ENCODE measurements around the gene GPR31.

The GPR31 gene

DNA sequence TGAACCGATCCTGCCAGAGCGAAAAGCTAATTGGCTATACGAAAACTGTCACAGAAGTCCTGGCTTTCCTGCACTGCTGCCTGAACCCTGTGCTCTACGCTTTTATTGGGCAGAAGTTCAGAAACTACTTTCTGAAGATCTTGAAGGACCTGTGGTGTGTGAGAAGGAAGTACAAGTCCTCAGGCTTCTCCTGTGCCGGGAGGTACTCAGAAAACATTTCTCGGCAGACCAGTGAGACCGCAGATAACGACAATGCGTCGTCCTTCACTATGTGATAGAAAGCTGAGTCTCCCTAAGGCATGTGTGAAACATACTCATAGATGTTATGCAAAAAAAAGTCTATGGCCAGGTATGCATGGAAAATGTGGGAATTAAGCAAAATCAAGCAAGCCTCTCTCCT is 20.7 kb downstream of the GPR31 start:
- DNase-seq: no peak

DNA sequence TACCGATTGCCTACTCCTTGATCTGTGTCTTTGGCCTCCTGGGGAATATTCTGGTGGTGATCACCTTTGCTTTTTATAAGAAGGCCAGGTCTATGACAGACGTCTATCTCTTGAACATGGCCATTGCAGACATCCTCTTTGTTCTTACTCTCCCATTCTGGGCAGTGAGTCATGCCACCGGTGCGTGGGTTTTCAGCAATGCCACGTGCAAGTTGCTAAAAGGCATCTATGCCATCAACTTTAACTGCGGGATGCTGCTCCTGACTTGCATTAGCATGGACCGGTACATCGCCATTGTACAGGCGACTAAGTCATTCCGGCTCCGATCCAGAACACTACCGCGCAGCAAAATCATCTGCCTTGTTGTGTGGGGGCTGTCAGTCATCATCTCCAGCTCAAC is 21.4 kb downstream of the GPR31 start:
- no peak for DNase-seq

DNA sequence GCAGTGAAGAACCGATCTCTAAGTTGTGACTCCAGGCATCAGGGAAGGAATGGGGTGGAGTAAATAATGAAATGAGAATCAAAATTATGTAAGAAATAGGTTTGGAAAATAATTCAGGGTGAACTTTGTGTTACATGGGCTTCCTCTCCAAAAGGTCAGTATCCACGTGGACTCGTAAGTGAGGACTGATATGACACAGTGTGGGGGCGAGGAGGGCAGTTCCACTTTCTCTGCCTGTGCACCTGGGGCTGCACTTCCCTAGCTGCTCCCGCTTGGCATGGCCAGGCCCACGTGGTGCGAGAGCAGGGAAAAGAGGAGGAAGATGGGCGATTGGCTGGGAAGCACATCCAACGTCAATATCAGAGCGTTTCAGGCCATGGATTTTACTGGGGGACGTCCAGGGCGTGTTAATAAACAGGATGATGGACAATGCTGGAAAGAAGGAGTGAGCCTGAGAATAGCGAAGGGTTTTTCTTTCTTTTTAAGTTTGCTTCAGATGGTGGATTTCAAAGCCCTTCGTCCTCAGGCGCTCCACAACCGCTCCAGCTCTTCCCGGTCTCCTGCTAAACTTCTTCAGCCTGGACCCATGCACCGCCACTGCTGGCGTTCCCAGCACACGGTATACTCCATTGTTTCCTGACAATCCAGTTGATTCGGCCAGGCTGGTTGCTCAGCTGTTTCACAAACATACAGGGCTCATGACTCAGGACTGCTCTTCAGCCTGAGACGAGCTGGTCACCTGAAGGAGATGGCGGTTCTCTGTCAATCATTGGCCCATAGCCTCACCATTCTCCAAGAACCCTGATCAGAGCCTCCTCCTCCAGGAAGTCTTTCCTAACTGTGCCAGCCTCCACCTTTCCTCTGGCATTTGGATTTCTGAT is 23.1 kb downstream of the GPR31 start:
- no peak for DNase-seq

DNA sequence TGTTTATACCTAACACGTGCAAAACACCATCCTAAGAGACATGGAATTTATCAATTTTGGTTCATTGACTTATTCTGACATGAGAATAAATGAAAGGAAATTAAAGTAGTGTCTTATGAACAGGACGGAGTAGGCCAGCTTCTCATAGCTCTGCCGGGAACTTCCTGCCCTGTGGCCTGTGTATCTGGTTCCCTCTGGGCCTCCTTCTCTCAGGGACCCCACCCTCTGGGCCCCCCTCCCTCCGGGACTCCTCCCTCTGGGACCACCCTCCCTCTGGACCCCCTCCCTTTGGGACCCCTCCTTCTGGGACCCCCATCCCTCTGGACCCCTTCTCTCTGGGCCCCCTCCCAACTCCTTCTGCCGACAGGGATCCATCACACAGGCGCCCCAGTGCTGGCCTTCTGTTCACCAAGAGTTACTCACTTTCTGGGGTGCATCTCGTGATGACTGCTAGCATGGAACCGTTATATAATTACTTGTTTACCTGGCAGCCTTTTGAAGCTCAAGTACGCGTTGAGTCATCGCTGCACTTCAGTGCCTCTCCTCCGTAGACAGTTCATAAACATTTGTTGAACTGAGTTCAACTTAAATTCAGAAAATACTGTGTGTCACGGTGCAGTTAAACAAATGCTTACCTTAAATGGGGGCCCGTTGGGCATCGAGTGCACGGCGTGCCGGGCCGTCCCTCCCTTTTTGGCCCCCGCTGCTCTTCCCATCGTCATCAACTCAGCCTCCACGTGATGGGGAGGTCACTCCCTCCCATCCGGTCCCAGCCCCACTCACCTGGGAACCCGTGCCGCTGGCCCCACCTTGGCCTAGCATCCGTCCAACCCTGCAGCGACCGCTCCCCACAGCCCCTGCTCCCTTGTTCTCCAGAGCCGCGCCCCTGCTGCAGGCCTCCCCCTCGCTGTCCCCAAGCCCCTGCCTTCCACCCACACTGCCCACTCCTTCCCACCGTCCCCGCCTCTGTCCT is 26.8 kb downstream of the GPR31 start:
- no peak for DNase-seq

DNA sequence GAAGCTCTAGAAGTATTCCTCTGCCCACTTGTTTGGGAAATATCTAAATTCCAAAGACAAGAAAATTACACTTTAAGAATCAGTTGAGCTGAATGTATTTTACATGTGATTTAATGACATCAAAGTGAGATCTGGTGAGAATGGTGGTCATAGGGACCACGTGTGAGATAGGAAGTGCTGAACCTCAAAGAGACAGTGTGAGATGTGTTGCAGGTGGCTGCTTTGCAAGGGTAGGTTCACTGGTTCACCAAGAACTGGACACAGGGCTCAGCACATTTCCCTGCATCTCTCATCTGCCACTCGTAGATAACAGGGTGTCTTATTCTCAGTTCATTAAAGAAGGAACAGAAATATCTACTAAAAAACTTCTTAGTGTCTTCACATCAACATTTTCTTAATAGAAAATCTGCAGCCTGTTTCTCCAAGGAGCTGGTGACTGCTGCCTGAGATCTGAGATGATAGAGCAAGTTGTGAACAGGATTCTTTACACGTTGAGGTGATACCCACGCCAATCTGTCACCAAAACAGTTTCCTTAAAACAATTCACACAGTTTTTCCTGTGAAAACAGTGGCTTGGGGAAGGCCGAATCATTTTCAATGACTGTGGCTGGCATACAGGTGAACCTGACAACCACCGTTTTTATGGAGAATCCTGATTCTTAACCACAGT is 27.6 kb downstream of the GPR31 start:
- no peak for DNase-seq

DNA sequence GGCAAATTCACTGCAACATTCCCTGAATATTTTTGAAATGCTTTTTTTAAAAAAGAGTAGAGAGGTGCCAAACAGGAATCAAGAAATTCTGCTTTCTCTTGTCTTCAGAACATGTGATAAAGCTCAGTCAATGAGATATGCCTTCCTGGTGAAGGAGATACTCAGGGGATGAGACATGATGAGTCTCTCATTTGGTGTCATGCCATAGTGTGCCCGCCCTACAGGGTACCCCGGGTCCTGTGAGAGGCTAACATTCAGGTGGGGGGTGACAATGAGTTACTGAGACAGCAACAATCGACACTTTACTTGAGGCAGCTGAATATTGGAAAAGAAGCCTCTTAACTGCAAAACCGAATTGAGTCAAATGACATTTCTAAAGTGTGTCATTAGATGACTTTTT is 28.2 kb downstream of the GPR31 start:
- DNase-seq: no peak

DNA sequence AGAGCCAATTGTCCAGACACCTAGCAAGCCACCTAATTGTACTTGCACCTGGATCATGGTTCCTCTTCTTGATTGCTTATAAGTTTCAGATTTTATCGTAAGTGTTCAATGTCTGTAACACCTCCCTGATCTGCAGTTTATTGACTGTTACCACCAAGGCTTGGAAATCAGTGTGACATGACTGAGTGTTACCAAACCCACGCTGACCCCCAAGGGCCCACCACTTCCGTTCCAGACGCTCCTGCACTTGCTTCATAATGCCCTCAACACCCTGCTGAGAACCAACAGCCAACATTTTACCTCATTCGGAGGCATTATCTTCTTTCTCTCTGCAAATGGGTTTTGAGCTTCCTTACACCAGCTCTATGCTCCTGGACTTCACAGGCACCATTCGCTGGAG is 28.6 kb downstream of the GPR31 start:
- no peak for DNase-seq

DNA sequence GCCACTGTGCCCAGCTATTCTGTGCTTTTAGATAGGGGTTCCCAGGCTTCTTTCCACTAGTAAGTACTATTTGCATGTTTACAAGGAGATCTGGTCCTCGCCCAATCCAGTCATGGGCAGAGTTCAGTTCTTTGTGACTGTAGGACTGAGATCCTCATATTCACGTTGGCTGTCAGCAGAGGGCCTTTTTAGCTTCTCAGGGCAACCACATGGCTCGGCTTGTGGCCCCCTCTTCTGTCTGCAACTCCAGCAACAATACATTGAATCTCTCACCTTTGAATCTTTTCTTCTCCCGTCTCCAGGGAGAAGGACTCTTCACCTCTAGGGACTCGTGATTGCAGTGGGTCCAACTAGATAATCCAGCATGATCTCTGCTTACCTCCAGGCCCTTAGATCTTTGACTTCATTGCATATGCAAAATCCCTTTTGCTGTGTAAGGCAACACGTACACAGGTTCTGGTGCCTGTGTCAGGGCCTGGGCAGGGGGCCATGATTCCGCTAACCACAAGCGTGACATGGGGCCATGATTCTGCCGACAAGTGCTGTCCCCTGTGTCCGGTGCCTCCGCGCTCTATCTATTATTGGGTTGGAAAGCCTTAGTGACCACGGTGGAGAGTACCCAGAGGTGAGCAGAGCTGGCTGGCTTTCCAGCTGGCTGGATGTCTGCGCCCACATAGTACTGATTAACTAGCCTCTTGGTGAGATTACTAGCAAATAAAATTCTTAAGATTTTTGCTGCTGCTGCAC is 29.8 kb downstream of the GPR31 start:
- no peak for DNase-seq

DNA sequence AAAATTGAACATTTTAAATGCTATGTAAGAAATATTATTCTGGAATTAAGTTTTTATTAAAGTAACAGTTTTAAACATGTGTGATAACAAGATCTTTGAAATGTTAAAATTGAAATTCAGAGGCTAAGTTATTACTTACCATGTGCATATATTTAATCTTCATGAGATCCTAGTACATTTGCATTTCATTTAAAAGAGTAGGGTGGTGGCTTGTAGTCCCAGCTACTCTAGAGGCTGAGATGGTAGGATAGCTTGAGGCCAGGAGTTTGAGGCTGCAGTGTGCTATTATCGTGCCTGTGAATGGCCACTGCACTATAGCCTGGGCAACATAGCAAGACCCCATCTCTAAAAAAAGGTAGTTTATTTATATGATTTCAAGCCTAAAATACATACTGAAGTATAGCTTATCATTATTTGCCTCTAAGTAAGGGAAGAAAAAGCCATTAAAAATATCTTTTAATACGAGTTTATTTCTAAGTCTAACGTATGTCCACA is 31.9 kb downstream of the GPR31 start:
- no peak for DNase-seq

DNA sequence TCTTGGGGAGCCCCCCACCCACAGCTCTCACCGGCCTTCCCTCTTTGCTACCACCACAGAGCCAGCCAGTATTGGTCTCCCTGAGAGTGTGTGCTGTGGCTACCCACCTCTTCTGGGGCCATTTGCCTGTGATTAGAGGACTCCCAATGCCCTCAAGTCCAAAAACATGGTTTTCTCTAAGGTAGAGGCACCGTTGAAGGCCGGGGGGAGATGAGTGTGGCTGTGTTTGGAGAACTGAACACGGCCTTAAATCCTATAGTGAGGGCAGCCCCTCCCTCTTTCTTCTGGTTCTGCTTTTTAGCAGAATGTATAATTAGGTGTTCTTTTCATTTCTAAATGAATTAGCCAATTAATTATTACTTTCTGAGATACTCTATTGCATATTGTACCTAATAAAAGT is 32.4 kb downstream of the GPR31 start:
- DNase-seq: no peak

DNA sequence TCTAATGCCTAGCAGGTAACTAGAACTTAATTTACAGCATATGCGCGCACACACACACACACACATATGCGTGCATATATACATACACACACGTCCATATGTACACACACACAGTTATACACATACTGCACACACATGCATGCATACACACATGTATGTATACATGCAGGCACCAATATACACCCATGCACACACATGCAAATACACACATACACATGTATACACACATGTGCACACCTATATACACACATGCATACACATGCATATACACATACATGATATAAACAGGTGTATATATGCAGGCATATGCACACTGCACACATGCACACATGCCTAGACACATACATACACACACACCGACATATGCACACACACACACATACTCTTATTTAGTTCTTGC is 33.0 kb downstream of the GPR31 start:
- DNase-seq: no peak

DNA sequence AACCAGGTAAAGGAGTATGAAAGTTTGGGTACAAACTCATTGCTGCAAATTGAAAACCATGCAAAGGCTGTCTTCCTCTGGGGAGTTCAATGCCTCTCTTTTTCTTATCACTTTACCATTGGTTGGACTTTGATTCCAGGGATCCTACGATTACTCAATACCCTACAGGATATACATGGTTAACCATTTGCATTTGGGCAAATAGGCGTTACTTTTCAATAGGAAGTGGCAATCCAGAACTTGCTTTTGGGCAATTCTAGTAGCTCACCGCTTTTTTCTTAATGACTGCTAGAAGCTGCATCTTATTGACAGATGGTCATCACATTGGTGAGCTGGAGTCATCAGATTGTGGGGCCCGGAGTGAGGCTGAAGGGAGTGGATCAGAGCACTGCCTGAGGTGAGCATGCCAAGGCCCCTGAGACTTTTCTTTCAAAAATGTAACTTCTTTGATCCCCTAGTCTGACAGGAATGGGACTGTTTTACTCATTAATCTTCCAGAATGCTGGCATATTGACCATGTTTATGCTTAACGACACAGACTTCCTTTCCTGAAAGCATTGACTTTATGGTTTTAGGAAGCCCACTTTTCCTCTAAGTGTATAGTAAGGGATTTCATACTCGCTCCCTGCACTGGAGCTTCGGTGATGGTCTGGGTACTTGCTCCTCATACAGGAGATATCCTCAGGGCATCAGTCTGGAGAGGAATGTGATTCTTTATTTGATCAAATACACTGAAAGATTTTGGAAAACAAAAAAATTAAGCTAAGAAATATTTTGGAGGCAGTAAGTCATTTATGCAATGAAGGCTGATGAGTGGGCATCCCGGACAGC is 34.7 kb downstream of the GPR31 start, which contains the start of gene CCR6:
Gene CCR6, plus strand, starts transcription at position 270 of the 831 bp plus-strand sequence. CDS start 13,039 bp downstream, outside the sequence.
- no peak for DNase-seq

DNA sequence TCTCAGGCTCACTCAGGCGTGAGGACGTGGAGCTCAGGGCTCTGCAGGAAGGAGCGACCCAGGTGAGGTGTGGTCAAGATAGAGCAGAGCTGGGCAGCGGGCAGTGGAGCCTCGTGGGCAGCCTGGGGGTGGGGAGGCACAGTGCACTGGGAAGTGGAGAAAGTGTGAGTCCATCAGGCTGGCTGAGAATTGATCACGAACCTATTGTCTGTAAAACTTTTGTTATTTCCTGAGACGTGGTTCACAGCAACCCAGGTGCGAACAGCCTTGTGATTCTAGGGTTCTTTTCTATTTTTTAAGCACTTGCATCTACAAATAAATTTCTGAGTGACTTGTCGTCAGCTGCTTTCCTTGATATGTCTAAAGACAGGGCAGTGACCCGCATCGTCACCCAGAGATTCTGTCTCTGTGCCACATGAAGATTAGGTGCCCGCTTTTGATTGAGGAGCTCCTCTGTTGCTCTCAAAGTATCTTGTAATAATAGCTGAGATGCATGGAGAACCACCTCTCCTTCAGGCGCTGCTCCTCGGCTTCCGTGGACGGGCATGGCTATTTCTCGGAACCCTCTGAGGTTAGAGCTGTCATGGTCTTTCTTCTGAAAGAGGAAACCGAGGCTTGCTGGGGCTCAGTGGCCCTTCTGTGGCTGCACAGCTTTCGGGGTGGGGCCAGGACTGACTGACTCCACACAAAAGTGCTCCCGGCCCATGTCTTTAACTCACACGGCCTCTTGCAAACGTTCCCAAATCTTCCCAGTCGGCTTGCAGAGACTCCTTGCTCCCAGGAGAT is 35.5 kb downstream of the GPR31 start:
- no peak for DNase-seq

DNA sequence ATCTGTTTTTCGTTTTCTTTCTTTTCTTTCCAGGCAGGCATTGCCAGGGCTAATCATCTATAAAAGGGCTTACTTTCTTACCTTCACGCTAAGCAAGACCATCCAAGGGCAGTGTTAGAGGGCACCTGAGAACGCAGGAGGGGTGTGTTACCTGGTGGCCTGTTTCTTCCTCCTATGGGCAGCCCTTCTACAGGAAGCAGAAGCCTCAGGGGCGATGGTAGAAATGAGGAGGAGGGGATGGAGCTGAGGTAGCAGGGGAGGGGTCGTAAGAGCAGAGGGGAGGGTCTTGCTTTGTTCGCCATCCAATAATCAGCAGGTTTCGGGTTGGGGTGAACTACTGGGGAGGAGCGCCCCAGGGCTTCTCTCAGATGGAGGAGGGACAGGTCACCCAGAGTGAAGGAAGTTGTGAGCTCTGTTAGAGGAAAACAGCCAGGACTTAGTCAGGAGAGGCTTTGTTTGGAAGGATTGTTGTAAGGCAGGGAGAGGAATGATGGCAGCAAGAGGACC is 36.4 kb downstream of the GPR31 start:
- no peak for DNase-seq

DNA sequence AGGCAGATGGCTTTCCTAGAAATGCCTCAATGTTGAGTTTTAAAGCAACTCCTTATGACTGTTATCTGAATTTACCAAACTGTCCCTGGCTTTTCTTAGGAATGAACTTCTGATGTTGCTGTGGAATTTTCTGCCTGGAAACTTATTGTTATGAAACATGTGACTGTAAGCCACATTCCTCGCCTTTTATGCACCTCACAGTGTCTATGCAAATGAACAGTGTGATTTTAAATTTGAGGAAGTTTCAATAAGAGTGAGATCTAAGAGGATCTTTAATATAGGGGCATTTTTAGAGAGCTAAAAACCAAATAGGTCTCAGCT is 37.2 kb downstream of the GPR31 start:
- no peak for DNase-seq

DNA sequence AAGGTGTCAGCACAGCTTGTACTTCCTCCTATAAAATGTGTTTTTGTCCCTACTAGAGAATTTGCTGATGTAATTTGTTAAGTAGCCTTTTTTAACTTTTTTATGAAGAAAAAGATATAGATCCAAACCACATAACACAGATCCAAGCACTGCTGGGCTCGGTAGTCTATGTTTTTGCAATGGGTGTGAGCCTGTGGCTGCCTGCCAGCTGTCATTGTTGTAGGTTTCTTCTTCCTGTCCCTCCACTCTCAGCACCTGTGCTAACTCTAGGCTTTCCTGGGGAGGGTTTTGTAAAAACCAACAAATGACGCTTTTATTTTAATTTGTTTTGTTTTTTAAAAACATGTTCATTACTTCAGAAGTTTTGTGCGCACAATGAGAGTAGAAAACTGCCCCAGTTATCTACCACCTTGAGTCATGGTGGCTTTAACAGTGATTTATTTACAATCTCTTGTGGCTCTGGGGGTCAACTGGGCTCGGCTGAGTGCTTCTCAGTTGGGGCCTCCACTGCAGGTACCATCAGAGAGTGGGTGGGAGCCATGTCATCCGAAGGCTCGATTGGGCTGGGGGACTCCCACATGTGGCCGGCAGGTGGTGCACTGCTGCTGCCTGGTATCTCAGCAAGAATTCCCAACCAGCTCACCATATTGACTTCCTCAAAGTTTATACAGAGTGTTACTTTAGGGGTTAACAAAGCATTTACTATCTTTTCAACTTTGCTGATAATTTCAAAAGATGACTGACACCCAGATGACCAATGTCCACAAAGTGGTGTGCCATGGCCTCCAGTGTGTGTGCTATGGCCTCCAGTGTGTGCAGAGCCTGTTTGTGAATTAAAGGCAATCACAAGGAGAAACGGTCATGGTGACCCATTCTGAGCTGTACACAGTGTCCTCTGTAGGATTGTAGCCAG is 37.9 kb downstream of the GPR31 start:
- no peak for DNase-seq

DNA sequence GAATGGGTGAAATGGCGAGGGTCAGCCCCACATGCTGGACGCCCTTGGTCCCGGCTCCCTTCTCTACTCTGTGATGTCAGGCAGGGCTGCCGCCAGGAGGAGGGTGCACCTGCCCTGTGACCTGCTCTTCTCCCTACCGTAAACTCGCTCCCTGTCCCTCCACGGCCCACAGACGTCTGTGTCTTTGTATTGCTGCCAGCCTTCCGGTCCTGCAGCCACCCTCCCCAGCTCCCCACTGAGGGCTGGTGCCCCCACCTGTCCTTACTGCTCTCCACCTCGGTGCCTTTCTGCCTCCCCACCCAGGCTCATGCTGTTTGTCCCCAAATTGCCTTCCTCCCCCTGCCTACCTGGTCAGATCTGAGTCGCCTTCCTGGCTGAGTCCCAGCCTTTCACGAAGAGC is 38.9 kb downstream of the GPR31 start:
- no peak for DNase-seq

DNA sequence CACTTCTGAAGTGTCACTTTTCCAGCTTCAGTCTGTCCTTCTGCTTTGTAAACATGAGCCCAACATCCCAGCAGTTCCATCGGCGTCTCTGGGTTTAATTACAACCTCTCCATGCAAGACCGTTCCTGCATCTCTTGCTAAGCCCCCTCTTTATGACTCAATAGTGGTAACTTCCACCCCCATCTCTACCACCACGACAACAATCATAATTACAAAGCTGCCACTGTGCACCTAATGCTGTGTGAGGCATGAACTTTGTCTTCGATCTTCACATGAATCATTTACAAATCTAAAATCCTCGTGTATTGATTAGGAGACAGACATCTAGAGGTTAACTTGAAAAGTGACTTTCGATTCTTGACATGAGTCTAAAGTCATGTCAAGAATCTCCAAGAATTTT is 39.8 kb downstream of the GPR31 start:
- DNase-seq: no peak

DNA sequence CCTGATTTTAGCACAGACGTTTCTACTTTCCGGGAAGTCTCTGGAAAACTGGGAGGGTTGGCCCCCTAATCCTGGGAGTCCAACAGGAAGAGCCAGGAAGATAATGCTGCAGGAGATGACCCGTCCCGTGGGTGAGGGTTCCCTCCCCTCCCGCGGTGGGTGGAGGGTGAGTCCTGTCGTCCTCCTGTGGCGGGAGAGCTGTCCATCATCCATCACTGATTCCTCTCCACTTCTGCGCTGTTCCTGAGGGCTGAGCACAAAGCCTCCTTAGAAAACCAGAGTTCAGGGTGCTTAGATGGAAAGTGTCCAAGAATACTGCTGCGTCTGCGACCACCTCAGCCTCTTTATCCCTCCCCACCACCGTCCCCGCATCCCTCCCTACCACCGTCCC is 40.9 kb downstream of the GPR31 start:
- no peak for DNase-seq
